ENCODE results near the gene CACNB2.

DNA sequence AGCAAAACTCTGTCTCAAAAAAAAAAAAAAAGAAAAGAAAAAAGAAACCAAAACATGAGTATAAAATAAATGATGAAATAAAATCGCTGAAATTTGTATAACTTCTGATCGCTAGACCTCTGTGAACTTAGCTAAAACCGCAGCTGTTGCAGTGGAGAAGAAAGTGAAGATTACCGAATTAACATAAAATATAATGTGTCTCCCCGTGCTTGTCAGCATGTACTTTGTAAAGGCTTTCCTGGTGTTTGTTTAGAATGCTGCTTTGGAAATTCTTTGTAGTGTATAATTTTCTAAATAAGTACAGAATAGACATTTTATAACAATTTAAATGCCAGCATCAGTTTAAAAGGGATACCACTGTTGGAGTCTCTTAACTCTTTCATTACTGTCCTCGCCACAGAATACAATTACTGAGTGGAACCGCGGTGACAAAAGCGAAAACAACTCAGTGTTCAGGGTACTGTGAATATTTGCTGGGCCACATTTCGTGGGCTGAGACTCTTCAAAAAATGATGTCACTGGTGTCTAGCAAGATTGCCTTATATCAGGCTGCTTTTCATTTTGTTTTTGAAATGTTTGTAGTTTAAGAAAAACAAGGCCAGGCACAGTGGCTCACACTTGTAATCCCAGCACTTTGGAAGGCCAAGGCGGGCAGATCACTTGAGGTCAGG lies 343.4 kb downstream of the CACNB2 start:
- TF ChIP-seq, protein P1, sequence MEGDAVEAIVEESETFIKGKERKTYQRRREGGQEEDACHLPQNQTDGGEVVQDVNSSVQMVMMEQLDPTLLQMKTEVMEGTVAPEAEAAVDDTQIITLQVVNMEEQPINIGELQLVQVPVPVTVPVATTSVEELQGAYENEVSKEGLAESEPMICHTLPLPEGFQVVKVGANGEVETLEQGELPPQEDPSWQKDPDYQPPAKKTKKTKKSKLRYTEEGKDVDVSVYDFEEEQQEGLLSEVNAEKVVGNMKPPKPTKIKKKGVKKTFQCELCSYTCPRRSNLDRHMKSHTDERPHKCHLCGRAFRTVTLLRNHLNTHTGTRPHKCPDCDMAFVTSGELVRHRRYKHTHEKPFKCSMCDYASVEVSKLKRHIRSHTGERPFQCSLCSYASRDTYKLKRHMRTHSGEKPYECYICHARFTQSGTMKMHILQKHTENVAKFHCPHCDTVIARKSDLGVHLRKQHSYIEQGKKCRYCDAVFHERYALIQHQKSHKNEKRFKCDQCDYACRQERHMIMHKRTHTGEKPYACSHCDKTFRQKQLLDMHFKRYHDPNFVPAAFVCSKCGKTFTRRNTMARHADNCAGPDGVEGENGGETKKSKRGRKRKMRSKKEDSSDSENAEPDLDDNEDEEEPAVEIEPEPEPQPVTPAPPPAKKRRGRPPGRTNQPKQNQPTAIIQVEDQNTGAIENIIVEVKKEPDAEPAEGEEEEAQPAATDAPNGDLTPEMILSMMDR (IDR thresholded peaks at IDR 0.05): no peak
- TF ChIP-seq POLR2AphosphoS5 (IDR thresholded peaks at IDR 0.05): no peak

Measured in gastroesophageal sphincter (tissue), 3 donors.